DMS114 treated with DMSO at 0.1 percent for 48 hours (cell line): ENCODE data around the gene ZNF827.

Experiments used
- DNase-seq: peaks from one replicate; lab custom pipeline; 2025; ENCODE audit not compliant: unreplicated experiment; lab: John Stamatoyannopoulos, UW

The ZNF827 gene

GRCh38 chr4:145934434-145935047 is 4.1 kb downstream of the ZNF827 start:
- DNase-seq, result no peak

- no peak for DNase-seq
Observed at GRCh38 chr4:145933134-145933533, 5.5 kb downstream of the ZNF827 start.

- no peak for DNase-seq
Observed at GRCh38 chr4:145931403-145931802, 7.2 kb downstream of the ZNF827 start.

- DNase-seq, result no peak
Observed at GRCh38 chr4:145930592-145930991, 8.0 kb downstream of the ZNF827 start.

GRCh38 chr4:145929415-145930178 is 9.0 kb downstream of the ZNF827 start:
- DNase-seq, result no peak

- no peak for DNase-seq
Observed at GRCh38 chr4:145928748-145929147, 9.9 kb downstream of the ZNF827 start.

GRCh38 chr4:145927030-145927429 is 11.6 kb downstream of the ZNF827 start:
- no peak for DNase-seq

- DNase-seq, result no peak
Observed at GRCh38 chr4:145921231-145921630, 17.4 kb downstream of the ZNF827 start.

GRCh38 chr4:145920205-145920604 is 18.4 kb downstream of the ZNF827 start:
- DNase-seq, result no peak

GRCh38 chr4:145912376-145912775 is 26.2 kb downstream of the ZNF827 start:
- DNase-seq, result no peak

- DNase-seq, result no peak
Observed at GRCh38 chr4:145909773-145910172, 28.9 kb downstream of the ZNF827 start.

GRCh38 chr4:145909281-145909715 is 29.3 kb downstream of the ZNF827 start:
- DNase-seq, result no peak

- DNase-seq, result no peak
Observed at GRCh38 chr4:145907812-145908211, 30.8 kb downstream of the ZNF827 start.

- no peak for DNase-seq
Observed at GRCh38 chr4:145907390-145907789, 31.2 kb downstream of the ZNF827 start.

GRCh38 chr4:145904413-145905177 is 34.0 kb downstream of the ZNF827 start:
- DNase-seq, result no peak

GRCh38 chr4:145902522-145902921 is 36.1 kb downstream of the ZNF827 start:
- no peak for DNase-seq

- DNase-seq, result no peak
Observed at GRCh38 chr4:145899886-145900460, 38.6 kb downstream of the ZNF827 start.

GRCh38 chr4:145898926-145899531 is 39.6 kb downstream of the ZNF827 start:
- no peak for DNase-seq

GRCh38 chr4:145898466-145898865 is 40.2 kb downstream of the ZNF827 start:
- DNase-seq, result no peak

GRCh38 chr4:145895056-145895455 is 43.6 kb downstream of the ZNF827 start:
- DNase-seq, result no peak

GRCh38 chr4:145891958-145892357 is 46.7 kb downstream of the ZNF827 start:
- no peak for DNase-seq
